ENCODE data around the gene APC.

GRCh38 chr5:112752335-112752734 is 14.7 kb downstream of the APC start:
- TF ChIP-seq, protein P1, sequence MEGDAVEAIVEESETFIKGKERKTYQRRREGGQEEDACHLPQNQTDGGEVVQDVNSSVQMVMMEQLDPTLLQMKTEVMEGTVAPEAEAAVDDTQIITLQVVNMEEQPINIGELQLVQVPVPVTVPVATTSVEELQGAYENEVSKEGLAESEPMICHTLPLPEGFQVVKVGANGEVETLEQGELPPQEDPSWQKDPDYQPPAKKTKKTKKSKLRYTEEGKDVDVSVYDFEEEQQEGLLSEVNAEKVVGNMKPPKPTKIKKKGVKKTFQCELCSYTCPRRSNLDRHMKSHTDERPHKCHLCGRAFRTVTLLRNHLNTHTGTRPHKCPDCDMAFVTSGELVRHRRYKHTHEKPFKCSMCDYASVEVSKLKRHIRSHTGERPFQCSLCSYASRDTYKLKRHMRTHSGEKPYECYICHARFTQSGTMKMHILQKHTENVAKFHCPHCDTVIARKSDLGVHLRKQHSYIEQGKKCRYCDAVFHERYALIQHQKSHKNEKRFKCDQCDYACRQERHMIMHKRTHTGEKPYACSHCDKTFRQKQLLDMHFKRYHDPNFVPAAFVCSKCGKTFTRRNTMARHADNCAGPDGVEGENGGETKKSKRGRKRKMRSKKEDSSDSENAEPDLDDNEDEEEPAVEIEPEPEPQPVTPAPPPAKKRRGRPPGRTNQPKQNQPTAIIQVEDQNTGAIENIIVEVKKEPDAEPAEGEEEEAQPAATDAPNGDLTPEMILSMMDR (IDR thresholded peaks at IDR 0.05; ENCODE audit: extremely low read depth in 1 of 2, insufficient read depth in 1 of 2, low read depth in 1 of 2, low read length in 2 of 2) = no peak
- TF ChIP-seq FOS (IDR thresholded peaks at IDR 0.05; ENCODE audit: borderline replicate concordance, insufficient read depth, low read length) (no peak), POLR2AphosphoS5 (IDR thresholded peaks at IDR 0.05; ENCODE audit: insufficient read depth, low read depth, low read length) (no peak)

Data from endothelial cell of umbilical vein (primary cell).